Pancreas (tissue), 10 donors: Measurements from ENCODE around the gene FXYD2. TPM values are rescaled to one million over a fixed set of nuclear protein-coding genes. Genes with fewer than 3 reads are reported as not detected.

Experiments used
- ATAC-seq, 4 donors: fragments of 200-7000 bp; cut with Tn5 transposase; one replicate each; pipeline versions ENCODE4 v1.8.0 to v1.9.1; 2020; ENCODE audit warnings: mild to moderate bottlenecking in 4 of 4, moderate library complexity in 4 of 4
- DNase-seq, 6 donors: peaks; one replicate each; pipeline ENCODE4 v3.0.0-alpha.2; 2020
- FAIRE-seq: peaks from 2 replicates; lab custom pipeline; 2012; peaks lifted over from hg19 to GRCh38; lab: Jason Lieb, UNC
- H3K27ac ChIP-seq, 4 donors: fragments of 200-600 bp; sonication (generic); 1 replicate in 3 of 4; 2 replicates in 1 of 4; pipeline versions ENCODE4 v1.5.0 to v1.8.0; 2020
- H3K27me3 ChIP-seq, 4 donors: fragments of 200-600 bp; one replicate each; pipeline ENCODE4 v1.8.0; 2021
- H3K36me3 ChIP-seq, 3 donors: fragments of 200-600 bp; sonication (generic) in 1 of 3; one replicate each; pipeline versions ENCODE4 v1.5.0 to v1.8.0; 2020 to 2021
- H3K4me1 ChIP-seq, 3 donors: fragments of 200-600 bp; one replicate each; pipeline ENCODE4 v1.8.0; 2021
- H3K4me3 ChIP-seq, 4 donors: fragments of 200-600 bp; sonication (generic) in 2 of 4; one replicate each; pipeline versions ENCODE4 v1.5.0 to v1.8.0; 2020 to 2021
- H3K9me3 ChIP-seq, 4 donors: fragments of 200-600 bp; one replicate each; pipeline ENCODE4 v1.8.0; 2021
- CTCF ChIP-seq, 4 donors: fragments of 200-600 bp; sonication (generic) in 3 of 4; IDR thresholded peaks; one replicate each; pipeline versions ENCODE4 v1.5.0 to v1.8.0; 2021; ENCODE audit warnings: antibody characterized with exemption in 4 of 4
- WGBS, 2 donors: extraction: QIAGEN DNeasy Blood & Tissue Kit; methylation state at CpG; one replicate each; pipeline ENCODE4 v1.1.7; 2013; 5-methylcytosine and 5-hydroxymethylcytosine counted together
- intact Hi-C, 3 donors: fragments of 100-400 bp; cut with DNase I; formaldehyde crosslinking; loops; one replicate each; pipeline versions ENCODE4 v1.11.1 to v1.14.2; 2022
- polyA plus RNA-seq, 2 donors: library from polyadenylated mRNA; stranded (reverse); fragments of 200-250 nt; gene quantifications; one replicate each; pipeline ENCODE4 v1.2.3, GENCODE V29; 2013
- total RNA-seq, 6 donors: library from RNA; stranded (reverse); fragmentation: NEBNext Ultra II Directional in 4 of 6; extraction: Animal tissue kit (Norgen Biotek cat#: 25700) in 4 of 6; gene quantifications; one replicate each; pipeline versions ENCODE4 v1.2.1 to v1.2.4, GENCODE V29; 2021 to 2023
- donor health status: healthy with polysubstance abuse.
- donor health status: DM: no; HTN: no; CAD: no; lungs with moderate emphysema.
- donor health status: DM: no; HTN: no; CAD: no.
- donor health status: control.
- donor health status: control.
- donor health status: Bipolar disorder and iron deficiency.
- donor health status: DM: yes; HTN: yes; CAD: no.
- donor health status: DM: no; HTN: no; CAD: no.
- donor health status: DM: no; HTN: no; CAD: no.
- donor health status: DM: yes; HTN: yes; CAD: no.

The FXYD2 gene
- total and polyA plus RNA-seq, 8 donors, result 220 to 2,509 (median 342) TPM

GRCh38 chr11:117862753-117863152, 38.2 kb upstream of the FXYD2 start:
- intact Hi-C loops, result no loop called here
- FAIRE-seq (no peak), DNase-seq (no peak), ATAC-seq (no peak)
- Histone ChIP-seq H3K36me3 (no peaks in the 10 kb centered on the region), H3K27ac (no peak overlapping the region), H3K4me3 (no peak overlapping the region), H3K27me3 (no peaks in the 10 kb centered on the region), H3K4me1 (no peaks in the 10 kb centered on the region), H3K9me3 (no peaks in the 10 kb centered on the region)
- 83 to 100% methylated on average over 1 of the region's 1 CpG for WGBS, 2 donors
- TF ChIP-seq CTCF (IDR thresholded peaks at IDR 0.05), result no peak

- intact Hi-C loops, result no loop called here
- peak overlapping the region in 1 of 4 donors; percentile 30 for H3K27ac ChIP-seq
- ATAC-seq (peak in 3 of 4 donors; percentile 19 to 63 (median 37)), FAIRE-seq (no peak), DNase-seq (no peak)
- no peak for TF ChIP-seq CTCF (IDR thresholded peaks at IDR 0.05)
- no peaks in the 10 kb centered on the region for H3K9me3 ChIP-seq
- no peaks in the 10 kb centered on the region for H3K27me3 ChIP-seq
- no peak overlapping the region for H3K4me3 ChIP-seq
- 73 to 76% methylated on average over 12 of the region's 12 CpGs for WGBS, 2 donors
- H3K4me1 ChIP-seq, result no peaks in the 10 kb centered on the region
- H3K36me3 ChIP-seq, result no peaks in the 10 kb centered on the region
Measured at GRCh38 chr11:117862019-117862725, 37.6 kb upstream of the FXYD2 start.

- no peak overlapping the region for H3K4me3 ChIP-seq
- H3K4me1 ChIP-seq, result no peaks in the 10 kb centered on the region
- ATAC-seq (peak in 3 of 4 donors; percentile 42 to 67 (median 50)), FAIRE-seq (no peak), DNase-seq (peak in 1 of 6 donors; percentile 33)
- no peaks in the 10 kb centered on the region for H3K36me3 ChIP-seq
- WGBS, 2 donors, result 52 to 62% methylated on average over 13 of the region's 13 CpGs
- TF ChIP-seq CTCF (IDR thresholded peaks at IDR 0.05), result no peak
- H3K9me3 ChIP-seq, result no peaks in the 10 kb centered on the region
- peak overlapping the region in 1 of 4 donors; percentile 30 for H3K27ac ChIP-seq
- no peaks in the 10 kb centered on the region for H3K27me3 ChIP-seq
- intact Hi-C loops, result no loop called here
Measured at GRCh38 chr11:117861151-117862018, 36.8 kb upstream of the FXYD2 start.

DNA sequence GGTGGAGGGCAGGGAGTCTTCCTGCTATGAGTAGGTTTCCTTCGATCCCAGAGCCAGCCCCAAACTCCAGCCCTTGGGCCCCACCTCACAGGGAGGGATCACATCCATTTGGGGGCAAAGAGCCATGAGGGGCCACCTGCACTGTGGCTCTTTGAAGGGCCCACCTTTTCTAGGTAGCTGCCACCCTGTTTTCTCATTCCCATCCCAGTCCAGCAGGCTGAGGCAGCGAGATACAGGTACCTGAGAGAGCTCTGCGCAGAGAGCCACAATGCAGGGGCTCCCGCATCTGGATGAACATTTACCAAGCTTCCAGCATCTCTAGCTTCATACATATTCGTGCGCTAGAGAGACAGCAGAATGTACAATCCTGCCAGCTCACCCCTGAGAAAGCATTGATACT, 35.6 kb upstream of the FXYD2 start:
- Histone ChIP-seq H3K27ac (no peak overlapping the region), H3K36me3 (no peaks in the 10 kb centered on the region)

More for the DNA sequence above, 35.6 kb upstream of the FXYD2 start:
- 75 to 89% methylated on average over 6 of the region's 6 CpGs for WGBS, 2 donors
- Histone ChIP-seq H3K9me3 (no peaks in the 10 kb centered on the region), H3K27me3 (no peaks in the 10 kb centered on the region), H3K4me3 (no peak overlapping the region), H3K4me1 (no peaks in the 10 kb centered on the region)
- FAIRE-seq, result no peak
- intact Hi-C loops, result no loop called here
- no peak for ATAC-seq
- DNase-seq, result peak in 1 of 6 donors; percentile 35
- TF ChIP-seq CTCF (IDR thresholded peaks at IDR 0.05), result no peak
